HG03571 (cell line): Measurements from ENCODE around the gene ERN1.

Experiments
- ATAC-seq: cut with Tn5 transposase; IDR thresholded peaks from one replicate; pipeline ENCODE4 v1.9.1; 2021; ENCODE audit not compliant: unreplicated experiment

The ERN1 gene

DNA sequence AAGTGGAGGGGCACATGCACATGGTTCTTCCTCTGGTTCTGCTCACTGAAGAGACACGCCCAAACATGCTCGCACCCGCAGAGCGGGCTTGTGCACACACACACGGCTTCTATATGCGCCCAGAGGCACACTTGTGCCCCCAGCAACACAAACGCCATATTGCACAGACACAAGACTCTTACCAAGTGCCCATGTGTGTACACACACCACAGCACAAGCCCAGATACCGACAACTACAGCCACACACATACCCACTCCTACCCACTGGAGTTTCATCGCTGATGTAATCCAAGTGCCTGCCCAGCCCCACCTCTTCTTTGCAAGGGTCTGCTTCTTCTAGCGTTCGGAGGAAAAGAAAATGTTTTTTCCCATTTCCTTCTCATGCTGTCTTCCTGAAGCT lies 138.3 kb downstream of the ERN1 start:
- ATAC-seq: no peak

- no peak for ATAC-seq
These were observed 140.2 kb downstream of the ERN1 start for GRCh38 chr17:63989622-63990345.
